Measurements from ENCODE around the gene STXBP6.

Gene STXBP6

DNA sequence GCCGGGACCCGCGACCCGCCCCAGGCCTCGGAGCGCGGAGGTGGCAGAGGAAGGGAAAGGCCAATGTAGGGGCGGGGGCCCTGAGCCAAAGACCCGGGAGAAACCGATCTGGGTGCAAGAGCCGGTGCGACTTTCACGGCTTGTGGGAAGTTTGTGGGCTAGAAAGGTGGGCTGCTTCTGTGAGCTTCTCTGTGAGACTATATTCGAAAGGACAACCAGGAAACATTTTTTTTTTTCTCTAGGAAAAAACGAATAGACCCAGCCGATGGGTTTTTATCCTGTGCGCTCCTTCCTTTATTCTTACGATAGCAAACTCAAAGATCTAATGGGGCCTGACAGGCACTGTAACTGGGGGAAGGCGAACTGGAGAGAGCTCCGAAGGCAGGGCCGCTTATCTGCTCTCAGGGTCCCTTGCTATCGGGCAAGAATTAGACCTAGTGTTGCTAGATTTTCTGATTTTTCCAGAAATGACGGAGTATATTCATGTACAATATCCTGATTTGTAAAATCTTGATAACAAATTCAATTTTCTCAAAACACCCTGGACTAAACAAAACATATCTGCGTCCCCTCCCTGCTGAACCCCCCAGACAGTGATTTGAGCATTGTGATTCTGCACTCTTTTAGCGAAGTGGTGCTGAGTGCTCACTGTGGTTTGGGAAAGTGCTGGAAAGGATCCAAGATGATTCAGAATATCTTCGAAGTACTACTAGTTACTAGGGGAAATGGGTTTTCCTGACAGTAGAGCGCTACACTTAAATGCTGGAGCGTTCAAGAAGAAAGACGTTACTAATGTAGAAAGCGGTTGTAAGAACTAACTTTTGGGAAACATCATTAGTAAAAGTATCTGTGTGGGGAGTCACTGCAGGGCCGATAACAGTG, 563 bp upstream of the STXBP6 start:
- no peak for DNase-seq

DNA sequence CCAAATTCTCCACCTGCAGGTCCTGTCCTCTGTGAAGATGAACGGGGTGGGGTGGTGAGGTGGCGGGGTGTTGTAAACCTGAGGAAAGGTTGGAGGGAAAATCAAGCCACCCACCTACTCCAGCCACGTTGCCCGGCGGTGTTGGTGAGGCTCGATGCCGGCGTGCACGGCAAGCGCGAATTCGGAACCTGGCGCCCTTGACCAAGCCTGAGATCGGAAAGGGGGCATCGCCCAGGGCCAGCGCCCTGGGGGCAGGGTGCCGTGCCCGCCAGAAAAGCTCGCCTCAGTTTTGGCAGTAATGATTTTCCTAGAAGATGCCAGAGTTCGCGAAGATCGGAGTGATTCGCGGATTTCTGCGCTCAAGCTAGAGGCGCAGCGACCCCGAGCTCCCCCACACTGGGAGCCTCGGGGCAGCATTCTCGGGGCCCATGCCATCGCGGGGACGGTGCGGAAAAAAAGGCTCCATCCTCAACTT, 817 bp downstream of the STXBP6 start:
- DNase-seq: no peak

DNA sequence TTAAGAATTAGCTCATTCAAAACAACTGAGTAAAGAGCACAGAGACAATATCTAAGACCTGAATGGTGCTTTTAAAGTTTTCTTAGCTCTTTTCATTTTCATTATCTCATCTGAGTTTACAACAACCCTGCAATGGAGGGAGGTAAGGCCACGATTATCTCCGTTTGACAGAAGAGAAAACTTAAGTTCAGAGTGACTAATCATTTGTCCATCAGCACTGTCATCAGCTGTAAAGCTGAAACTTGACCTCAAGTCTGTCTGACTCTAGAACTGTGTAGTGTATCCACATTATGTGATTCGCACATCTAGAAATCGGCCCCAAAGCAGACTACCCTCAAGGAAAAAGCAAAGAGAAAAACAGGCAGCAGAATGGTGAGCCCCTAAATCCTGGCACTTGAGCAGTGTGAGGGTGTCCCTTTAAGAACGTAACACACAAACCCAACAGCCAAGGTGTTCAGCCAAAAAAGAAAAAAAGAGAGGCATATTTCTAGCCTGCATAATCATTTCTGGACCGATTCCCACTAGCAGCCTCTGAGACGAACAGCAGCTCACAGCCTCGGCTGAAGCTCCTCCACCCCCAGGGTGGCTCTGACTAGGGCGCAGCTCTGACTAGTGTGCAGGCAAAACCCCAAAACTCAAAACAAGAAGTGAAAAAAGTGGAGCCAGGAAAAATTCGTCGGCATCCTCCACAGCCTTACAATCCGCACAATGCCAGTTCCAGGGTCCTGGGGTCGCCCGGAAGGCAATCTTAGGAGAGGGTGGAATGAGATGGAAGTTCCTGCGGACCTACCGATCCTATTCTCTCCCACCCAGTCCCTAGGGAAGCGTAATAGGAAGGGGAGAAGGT, 1.6 kb downstream of the STXBP6 start:
- no peak for DNase-seq

DNA sequence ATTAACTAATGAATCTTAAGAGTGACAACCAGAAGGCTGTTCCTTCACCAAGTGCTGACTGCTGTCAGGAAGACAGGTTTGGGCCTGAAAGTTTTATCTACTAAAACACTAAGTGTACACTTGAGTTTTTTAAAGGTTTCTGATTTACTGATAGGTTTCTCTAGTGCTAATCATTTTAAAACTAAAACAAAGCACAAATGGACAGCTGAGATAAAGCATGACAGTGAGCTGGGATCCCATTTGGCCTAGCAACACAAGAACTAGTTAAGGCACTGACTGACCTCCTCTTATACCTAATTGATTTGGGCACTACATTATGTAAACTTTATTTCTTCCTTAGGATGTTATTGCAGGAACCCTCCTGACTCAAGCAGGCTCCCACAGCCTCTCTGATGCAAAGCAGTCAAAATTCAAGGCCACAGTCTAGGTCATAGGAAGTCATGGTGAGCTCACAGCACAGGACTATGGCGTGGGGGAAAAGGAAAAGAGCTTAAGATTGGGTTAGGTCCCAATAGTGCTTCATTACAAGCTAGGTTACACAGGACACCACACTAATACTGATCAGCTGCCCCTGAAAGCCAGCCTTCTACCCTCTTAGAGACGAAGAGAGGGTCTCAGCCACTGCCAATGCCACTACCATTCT, 3.5 kb downstream of the STXBP6 start:
- DNase-seq: no peak

DNA sequence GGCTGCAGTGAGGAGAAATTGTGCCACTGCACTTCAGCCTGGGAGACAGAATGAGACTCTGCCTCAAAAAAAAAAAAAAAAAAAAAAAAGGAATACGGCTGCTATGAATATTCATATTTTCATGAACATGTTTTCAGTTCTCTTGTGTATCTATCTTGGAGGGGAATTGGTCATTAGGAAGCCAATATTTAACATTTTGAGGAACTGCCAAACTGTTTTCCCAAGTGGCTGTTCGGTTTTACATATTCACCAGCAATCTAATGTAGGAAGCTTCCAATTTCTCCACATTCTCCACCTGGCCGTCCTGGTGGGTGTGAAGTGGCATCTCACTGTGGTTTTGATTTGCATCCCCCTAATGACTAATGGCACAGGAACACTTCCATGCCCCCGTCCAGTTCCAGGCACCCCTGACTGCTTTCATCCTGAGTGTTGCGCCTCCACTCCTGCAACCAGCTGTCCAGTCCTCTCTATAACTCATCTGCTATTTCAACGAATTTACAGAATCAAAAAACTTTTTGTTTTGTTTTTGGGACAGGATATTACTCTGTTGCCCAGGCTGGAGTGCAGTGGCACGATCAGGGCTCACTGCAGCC, 5.7 kb downstream of the STXBP6 start:
- no peak for DNase-seq

DNA sequence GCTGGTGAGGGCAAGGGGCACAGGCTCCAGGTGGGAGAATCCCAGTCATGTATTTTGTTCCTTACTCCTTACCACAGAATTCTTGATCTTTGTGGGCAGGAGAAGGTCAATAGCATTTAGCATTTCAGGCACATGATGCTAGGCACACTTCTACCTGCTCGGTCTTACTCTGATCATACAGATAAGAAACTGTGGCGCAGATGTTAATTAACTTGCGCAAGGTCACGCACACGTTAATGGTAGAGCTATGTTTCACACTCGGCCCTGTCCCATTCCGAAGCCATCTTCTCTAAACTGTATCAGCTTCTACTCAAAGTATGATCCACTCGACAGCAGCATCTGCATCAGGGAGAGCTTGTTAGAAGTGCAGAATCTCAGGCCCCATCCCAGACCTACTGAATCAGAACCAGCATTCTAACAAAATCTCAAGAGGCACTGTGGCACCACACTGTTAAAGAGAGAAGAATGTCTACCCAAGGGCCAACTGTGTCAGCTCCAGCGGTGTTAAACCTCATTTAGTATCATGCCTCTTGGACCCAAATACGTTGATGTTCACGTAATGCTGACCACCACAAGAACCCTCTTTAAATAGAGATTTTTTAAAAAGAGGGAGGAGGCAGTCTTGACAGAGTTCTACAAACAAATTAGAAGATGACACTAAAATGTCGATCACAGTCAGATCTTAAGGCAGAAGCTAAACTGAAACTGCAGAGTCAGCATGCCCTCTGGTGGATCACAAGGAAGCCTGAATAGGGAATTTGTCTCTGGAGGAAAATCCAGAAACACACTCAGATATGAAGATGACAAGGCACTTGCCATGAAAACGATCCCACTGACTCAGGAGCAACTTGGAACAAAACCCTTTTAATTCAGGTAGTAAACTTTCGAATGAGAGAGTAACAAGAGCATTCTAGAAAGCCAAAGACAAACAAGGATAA, 7.3 kb downstream of the STXBP6 start:
- DNase-seq: no peak

DNA sequence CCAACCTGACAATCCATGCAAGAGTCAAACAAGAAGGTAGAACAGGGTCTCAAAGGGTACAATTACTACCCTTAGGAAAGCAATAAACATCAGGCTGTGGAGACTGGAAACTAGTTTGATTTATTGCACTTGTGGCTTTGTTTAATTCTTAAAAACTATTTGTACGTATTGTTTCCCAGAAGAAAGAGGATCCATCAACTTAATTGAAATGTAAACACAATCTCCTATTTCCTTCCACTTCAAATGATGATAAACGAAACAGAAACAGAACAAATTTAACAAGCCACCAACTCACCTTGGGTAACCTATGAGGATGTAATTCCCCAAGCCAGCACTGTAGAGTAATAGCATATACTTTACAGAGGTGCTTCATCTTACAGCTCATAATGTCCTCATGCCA, 8.0 kb downstream of the STXBP6 start:
- no peak for DNase-seq

DNA sequence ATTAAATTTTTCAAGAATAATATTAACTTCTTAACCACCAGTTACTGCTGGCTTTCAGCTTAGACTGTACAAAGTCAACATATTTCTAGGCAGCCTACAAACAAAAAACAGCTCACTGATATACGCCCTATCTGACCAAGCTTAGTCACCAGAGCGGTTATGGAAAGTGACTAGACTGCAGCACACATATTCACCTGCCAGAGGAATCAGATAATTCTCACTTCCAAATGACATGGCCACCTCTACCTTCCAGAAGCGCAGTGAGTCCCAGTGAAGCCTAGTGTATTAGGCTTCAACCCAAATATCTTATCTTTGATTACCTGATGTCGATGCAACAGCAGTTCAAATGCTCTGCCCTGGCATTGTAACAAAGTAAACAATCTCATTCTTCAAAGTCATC, 8.5 kb downstream of the STXBP6 start:
- DNase-seq: no peak

DNA sequence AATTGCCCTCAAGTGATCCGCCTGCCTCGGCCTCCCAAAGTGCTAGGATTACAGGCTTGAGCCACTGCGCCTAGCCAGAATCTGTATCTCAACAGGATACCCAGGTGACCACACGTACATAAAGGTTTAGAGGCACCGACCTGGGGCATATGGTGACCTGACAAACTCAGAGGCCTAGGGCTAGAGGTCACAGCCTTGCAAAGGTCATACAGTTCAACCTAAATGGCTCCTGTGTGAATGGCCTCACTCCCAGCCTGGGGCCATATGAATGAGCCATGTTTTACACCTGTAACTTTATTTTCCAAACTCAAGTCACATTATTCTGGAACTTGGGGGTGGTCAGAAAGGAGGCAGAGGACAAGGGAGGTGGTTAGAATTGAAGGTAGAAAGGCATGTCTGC, 10.0 kb downstream of the STXBP6 start:
- no peak for DNase-seq

DNA sequence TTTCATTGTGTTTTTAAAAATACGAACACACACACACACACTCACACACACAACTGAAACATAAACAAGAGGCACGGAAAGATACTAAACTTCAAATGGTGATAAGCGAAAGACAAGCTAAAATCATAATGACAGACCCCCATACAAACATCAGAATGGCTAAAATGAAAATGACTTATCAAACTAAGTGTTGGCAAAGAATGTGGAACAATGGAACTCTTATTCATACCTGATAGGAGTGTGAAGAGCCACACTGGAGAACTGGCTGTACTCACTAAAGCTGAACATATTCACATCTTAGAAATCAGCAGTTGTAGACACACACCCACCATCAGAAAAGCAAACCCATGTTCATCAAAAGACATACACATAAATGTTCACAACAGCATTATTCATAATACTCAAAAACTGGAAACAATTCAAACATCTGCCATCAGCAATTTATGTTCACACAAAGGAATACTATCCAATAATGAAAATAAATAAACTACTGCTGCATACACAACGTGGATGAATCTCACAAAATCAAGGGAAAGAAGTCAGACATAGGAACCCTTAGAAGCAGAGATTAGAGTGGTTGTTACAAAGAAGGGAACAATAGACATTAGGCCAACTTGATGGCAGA, 11.8 kb downstream of the STXBP6 start:
- no peak for DNase-seq

DNA sequence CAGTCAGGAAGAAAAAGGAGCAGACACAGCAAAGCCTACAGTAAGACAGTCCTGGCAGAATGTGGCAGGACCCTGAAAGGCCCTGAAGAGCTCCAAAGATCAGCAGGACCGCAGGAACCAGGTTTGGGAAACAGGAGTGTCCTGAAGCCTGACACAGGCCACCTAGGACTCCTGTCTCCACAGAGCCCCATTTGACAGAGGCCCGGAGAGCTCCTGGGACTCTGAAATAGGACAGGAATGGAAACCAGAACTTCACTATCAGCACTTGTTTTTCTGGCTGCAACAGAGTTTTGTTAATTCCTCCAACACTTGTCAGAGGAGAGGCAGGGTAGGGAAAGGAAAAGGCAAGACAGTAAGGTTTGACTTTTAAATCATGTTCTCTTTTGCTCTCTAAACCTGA, 12.9 kb downstream of the STXBP6 start:
- DNase-seq: no peak

DNA sequence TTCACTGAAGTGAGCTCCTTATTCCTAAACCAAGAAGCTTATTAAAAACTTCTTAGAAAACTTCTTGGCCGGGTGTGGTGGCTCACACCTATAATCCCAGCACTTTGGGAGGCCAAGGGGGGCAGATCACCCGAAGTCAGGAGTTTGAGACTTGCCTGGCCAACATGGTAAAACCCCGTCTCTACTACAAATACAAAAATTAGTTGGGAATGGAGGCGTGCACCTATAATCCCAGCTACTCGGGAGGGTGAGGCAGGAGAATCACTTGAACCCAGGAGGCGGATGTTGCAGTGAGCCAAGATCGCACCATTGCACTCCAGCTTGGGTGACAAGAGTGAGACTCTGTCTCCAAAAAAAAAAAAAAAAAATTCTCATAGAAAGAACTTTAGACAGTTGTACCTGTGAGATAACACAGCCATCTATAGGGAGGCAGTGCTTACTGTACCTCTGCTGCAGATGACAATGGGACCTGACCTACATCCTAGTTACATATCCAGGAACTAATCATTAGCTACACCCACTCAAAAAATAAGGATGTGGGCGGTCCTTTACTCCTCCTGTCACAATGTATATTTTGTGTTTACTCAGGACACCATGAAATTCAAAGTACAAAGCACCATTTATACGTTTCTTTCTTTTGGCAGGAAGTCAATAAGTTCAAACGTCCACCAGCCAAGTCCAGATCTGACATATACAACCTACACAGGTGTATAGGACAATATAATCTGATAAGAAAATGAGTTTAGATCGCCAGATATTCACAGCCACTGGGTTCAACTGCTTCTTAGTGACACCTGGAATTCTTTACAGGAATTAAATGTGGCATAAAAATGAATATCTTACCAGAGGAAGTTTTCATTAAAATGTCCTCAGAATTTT, 14.9 kb downstream of the STXBP6 start:
- no peak for DNase-seq

DNA sequence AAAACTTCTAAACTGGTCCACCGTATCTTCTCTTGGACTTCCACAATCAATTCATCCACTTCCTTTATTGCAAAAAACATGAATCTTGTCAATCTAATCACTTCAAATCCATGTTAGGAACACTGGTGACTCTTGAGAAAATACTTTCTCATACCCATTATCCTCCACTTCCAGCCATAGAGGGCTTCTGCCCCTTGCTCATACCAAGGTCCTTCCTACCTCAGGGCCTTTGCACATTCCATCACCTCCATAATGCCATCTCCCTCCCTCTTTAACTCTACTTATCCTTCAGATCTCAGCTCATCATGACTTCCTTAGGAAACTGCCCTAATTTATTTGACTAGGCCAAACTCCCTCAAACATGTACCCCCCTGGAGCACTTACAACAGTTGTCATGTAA, 16.6 kb downstream of the STXBP6 start:
- no peak for DNase-seq

DNA sequence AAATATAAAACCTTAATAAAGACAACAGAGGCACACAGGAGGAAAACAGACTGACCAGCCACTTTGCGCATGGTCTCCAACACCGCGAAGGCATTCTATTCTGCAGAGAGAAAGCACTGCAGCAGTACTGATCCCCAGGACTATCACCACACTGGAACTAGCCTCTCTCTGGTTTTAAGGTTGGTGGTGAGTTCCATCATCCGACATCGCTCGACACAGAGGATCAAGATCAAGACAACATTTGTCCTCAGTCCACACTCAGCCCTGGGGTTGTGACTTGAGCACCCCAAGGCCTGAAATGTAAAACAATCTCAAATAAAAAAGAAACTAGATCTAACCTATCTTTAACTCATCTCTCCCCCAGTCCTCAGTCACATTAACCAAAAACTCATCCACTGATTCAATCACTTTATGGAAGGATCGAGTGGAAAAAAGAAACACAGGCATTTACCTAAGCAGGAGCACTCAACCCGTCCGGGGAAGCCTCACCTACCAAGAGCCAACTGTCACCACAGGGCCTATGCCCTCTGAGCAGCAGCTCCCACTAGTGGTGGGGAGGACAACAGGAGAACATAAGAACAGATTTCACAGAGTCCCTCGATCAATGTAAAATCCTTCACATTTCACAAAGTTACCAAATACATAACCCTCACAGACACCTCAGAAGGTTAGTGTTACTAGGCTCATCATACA, 17.7 kb downstream of the STXBP6 start:
- peak; percentile 39 for DNase-seq

DNA sequence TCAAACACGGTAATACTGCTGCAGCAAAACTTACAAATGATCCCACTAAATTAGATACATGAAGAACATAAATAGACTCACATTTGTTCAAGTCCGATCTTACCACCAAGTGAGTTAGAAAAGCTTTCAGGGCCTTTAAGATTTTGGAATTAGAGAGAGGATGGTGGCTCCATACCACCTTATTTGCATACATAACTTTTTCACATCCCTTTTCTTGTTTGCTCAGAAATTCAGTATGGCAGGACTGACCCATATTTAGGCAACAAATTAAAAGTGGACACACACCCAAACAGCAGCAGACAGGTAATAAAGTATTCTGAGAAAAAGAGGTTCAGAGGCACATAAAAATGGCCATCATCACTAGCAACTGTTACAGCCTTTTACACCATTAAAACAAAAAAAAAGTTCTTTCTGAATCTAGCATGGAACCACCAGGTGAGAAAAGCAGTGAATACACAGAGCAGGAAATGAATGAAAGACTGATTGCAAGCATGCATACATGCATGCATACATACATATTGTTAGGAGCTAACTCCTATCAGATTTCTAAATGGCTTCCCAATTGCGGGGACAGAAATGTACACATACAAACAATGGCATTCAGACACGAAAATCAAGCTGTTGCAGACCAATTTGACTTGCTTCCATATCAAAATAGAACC, 23.3 kb downstream of the STXBP6 start:
- DNase-seq: no peak

DNA sequence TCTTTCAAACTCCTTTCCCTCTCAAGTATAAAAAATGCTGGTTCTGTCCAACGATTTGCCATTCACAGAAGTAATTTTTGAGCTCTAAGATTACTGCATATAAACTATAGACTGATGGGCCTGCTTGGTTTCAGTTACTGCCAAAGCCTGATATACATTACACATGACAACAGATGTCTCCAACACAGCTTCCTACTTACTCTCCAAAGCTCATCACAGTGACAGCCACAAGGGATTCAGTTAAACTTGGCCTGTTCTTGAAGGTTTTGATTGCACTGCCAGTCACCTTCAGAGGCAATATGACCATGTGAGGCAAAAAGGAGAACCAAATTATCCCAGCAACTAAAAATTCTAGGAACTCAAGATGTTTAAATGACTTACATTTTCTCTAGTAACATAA, 30.1 kb downstream of the STXBP6 start:
- no peak for DNase-seq

DNA sequence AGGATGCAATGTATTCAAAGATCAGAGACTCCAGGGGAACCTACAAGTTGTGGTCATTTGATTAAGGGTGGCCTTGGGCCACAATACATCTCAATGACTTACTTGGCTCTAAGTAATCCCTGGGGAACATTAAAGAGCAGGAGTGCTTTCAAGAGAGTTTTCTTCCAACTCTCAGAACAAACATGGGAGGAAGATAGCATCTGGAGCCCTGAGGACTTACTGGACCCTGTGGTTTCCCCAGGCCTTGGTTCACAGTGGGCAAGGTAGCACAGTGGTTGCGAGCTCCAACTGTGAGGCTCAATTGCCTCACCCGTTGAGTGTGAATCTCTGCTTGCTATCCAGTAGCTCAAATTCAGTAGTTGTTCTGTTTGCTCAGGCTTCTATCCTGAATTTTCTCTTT, 32.4 kb downstream of the STXBP6 start:
- no peak for DNase-seq

DNA sequence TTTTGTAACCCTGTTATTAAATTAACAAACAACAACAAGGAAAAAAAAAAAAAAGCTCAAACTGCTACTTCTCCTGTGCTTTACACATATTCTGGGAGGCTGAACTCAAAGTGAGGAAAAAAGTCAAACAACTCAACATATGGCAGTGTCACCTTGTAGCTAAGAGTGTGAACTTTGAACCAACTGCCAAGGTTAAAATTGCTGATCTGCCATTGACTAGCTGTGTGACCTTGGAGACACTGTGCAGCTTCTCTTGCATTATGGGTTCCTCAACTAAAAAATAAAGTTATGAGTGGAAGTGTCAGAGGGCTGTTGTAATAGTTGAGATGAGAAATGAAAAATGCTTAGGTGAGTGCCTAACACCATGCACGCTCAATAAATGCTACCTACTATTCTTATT, 34.2 kb downstream of the STXBP6 start:
- no peak for DNase-seq

DNA sequence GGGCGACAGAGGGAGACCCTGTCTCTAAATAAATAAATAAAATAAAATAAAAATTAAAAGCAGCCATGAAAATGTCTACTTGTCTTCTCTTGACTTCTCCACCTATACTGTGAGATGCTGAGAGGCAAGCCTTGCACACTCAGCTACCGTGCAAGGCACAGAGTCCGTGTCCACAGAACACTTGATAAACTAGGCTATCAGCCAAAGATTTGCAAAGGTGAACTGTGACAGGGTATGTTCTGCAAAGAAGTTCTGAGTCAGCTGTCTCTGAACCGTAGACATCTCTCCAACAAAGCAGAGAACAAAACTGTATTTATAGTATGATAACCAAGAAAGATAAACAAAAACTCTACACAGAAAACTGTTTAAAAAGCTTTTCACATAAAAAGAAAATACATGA, 35.5 kb downstream of the STXBP6 start:
- no peak for DNase-seq

Data from AML-193 (cell line).